Endothelial cell of umbilical vein (primary cell): ENCODE data around the gene ZNF320. TPM values are rescaled to one million over a fixed set of nuclear protein-coding genes. Genes with fewer than 3 reads are reported as not detected.

Experiments used
- BruUV-seq: library from RNA; stranded (reverse); fragments of 400-500 nt; replicated peaks from 2 replicates; lab custom pipeline; 2021; lab: Mats Ljungman, UMichigan
- CTCF ChIA-PET: fragments of 300-600, 350-600 bp; sonication (Branson Sonifier 250); formaldehyde crosslinking; loops from one replicate; lab custom pipeline; 2021; ENCODE audit warnings: antibody characterized with exemption, inconsistent platforms; lab: Charles Lee
- POLR2A ChIA-PET: fragments of 300-600, 350-600 bp; sonication (Branson Sonifier 250); formaldehyde crosslinking; loops from one replicate; lab custom pipeline; 2021; ENCODE audit warnings: antibody characterized with exemption, inconsistent platforms; lab: Charles Lee
- DNase-seq: peaks from one replicate; pipeline ENCODE4 v3.0.0-alpha.2; 2011; ENCODE audit warnings: low read depth, low spot score
- FAIRE-seq: peaks from 2 replicates; lab custom pipeline; 2011; peaks lifted over from hg19 to GRCh38; lab: Jason Lieb, UNC
- H2AFZ ChIP-seq: 2 replicates; pipeline ENCODE4 v1.6.0; 2012; ENCODE audit warnings: low read depth, low read length, control low read depth, inconsistent platforms
- H3K27ac ChIP-seq: 2 replicates; pipeline ENCODE4 v1.5.1; 2011; ENCODE audit warnings: low read depth, mild to moderate bottlenecking, control low read depth, low read length, moderate library complexity; ENCODE audit not compliant: insufficient read depth
- H3K27me3 ChIP-seq, 2 experiments: 2 replicates each; pipeline versions ENCODE4 v1.6.0 to v1.6.1; 2011; ENCODE audit warnings: low read length in 2 of 2, mixed read lengths in 1 of 2; ENCODE audit not compliant: control insufficient read depth in 2 of 2, insufficient read depth in 2 of 2
- H3K36me3 ChIP-seq, 2 experiments: 2 replicates in 1 of 2; 3 replicates in 1 of 2; pipeline ENCODE4 v1.5.1; 2011; ENCODE audit warnings: low read length in 2 of 2, mild to moderate bottlenecking in 1 of 2, moderate library complexity in 1 of 2; ENCODE audit not compliant: control insufficient read depth in 2 of 2, insufficient read depth in 2 of 2; ENCODE audit errors: extremely low read depth in 1 of 2
- H3K4me1 ChIP-seq: 3 replicates; pipeline ENCODE4 v1.5.1; 2011; ENCODE audit warnings: mild to moderate bottlenecking, low read length; ENCODE audit not compliant: control insufficient read depth, insufficient read depth; ENCODE audit errors: extremely low read depth
- H3K4me2 ChIP-seq: 2 replicates; pipeline ENCODE4 v1.6.1; 2011; ENCODE audit warnings: low read length, control low read depth, mixed read lengths; ENCODE audit not compliant: insufficient read depth
- H3K4me3 ChIP-seq, 3 experiments: fragments of 200-600 bp in 1 of 3; sonication (generic), shearing (Covaris generic) in 1 of 3; replicated peaks in 1 of 3; 2 replicates each; pipeline ENCODE4 v1.5.1; 2011 to 2016; ENCODE audit warnings: control low read depth in 3 of 3, low read length in 3 of 3, mild to moderate bottlenecking in 2 of 3, inconsistent platforms in 1 of 3, low read depth in 1 of 3, moderate library complexity in 1 of 3; ENCODE audit not compliant: insufficient read depth in 1 of 3
- H3K79me2 ChIP-seq: 2 replicates; pipeline ENCODE4 v1.6.0; 2012; ENCODE audit warnings: low read length, inconsistent platforms; ENCODE audit not compliant: control insufficient read depth, insufficient read depth
- H3K9ac ChIP-seq: replicated peaks from 2 replicates; pipeline ENCODE3; 2011; ENCODE audit warnings: low read length, control low read depth; ENCODE audit not compliant: insufficient read depth; ENCODE audit errors: extremely low read depth
- H3K9me1 ChIP-seq: replicated peaks from 3 replicates; pipeline ENCODE4 v1.6.0; 2011; ENCODE audit warnings: mild to moderate bottlenecking, low read length; ENCODE audit not compliant: control insufficient read depth, insufficient read depth; ENCODE audit errors: extremely low read depth
- H3K9me3 ChIP-seq: replicated peaks from 2 replicates; pipeline ENCODE4 v1.5.1; 2012; ENCODE audit warnings: low read length, inconsistent platforms; ENCODE audit not compliant: control insufficient read depth, insufficient read depth
- H4K20me1 ChIP-seq: replicated peaks from 2 replicates; pipeline ENCODE3; 2011; ENCODE audit warnings: mild to moderate bottlenecking, low read length; ENCODE audit not compliant: control insufficient read depth, insufficient read depth; ENCODE audit errors: extremely low read depth
- EZH2 ChIP-seq: IDR thresholded peaks from 2 replicates; pipeline ENCODE4 v1.6.1; 2012; ENCODE audit warnings: borderline replicate concordance, low read depth, mild to moderate bottlenecking, moderate library complexity, low read length, inconsistent platforms; ENCODE audit not compliant: severe bottlenecking
- FOS ChIP-seq: IDR thresholded peaks from 2 replicates; pipeline ENCODE4 v1.6.1; 2011; ENCODE audit warnings: mild to moderate bottlenecking, low read length, moderate library complexity, borderline replicate concordance; ENCODE audit not compliant: insufficient read depth
- GATA2 ChIP-seq: IDR thresholded peaks from 2 replicates; pipeline ENCODE4 v1.7.0; 2011; ENCODE audit warnings: low read depth, mild to moderate bottlenecking, moderate library complexity, mixed read lengths, low read length; ENCODE audit not compliant: insufficient read length, insufficient read depth
- JUN ChIP-seq: IDR thresholded peaks from 2 replicates; pipeline ENCODE4 v1.6.1; 2011; ENCODE audit warnings: borderline replicate concordance, low read depth; ENCODE audit not compliant: insufficient read length, insufficient read depth
- MYC ChIP-seq: IDR thresholded peaks from one replicate; pipeline ENCODE4 v1.6.1; 2011; ENCODE audit warnings: mild to moderate bottlenecking, low read depth, low read length
- POLR2A ChIP-seq: IDR thresholded peaks from 2 replicates; pipeline ENCODE4 v1.6.1; 2012; ENCODE audit warnings: low read depth, mild to moderate bottlenecking, control low read depth, low read length
- POLR2AphosphoS5 ChIP-seq: IDR thresholded peaks from 2 replicates; pipeline ENCODE4 v1.6.1; 2012; ENCODE audit warnings: low read depth, mild to moderate bottlenecking, control low read depth, low read length, moderate library complexity; ENCODE audit not compliant: insufficient read depth
- dilution Hi-C: fragments of 300-500 bp; cut with MboI; formaldehyde crosslinking; loops from one replicate; pipeline ENCODE4 v1.15.0; 2019; ENCODE audit warnings: low sequenced_read_pairs; ENCODE audit not compliant: extremely low pct_ligation_motif_present
- intact Hi-C: fragments of 100-400 bp; cut with micrococcal nuclease; formaldehyde crosslinking; loops from one replicate; pipeline ENCODE4 v1.10.0; 2022
- polyA plus RNA-seq, 4 experiments: library from polyadenylated mRNA; depleted of rRNA in 3 of 4; stranded (reverse) in 3 of 4; unstranded in 1 of 4; fragments of >200 nt; gene quantifications; 2 replicates each; pipeline versions ENCODE4 v1.2.1 to v1.2.3, GENCODE V29; 2011 to 2012; ENCODE audit warnings: missing spikeins in 1 of 4
- total RNA-seq: library from RNA; stranded (reverse); gene quantifications from 2 replicates; pipeline ENCODE4 v1.2.3, GENCODE V29; 2021
- TF ChIP-seq, protein P1 (sequence below): IDR thresholded peaks from 2 replicates; pipeline ENCODE4 v1.6.1; 2011; ENCODE audit not compliant: insufficient read depth, insufficient read length
- TF ChIP-seq, protein P2 (sequence below), 2 donors: IDR thresholded peaks; 1 replicate in 1 of 2; 2 replicates in 1 of 2; pipeline ENCODE4 v1.5.1; 2011; ENCODE audit warnings: low read length in 2 of 2, mild to moderate bottlenecking in 2 of 2, moderate library complexity in 2 of 2, control low read depth in 1 of 2, inconsistent platforms in 1 of 2, low read depth in 1 of 2; ENCODE audit not compliant: insufficient read depth in 1 of 2; ENCODE audit errors: extremely low read depth in 1 of 2

The ZNF320 gene
- total and polyA plus RNA-seq, 2 donors (not counting 3 experiments of a cell fraction or from before 2014, with no cell fraction given) = 7.6 to 11.1 TPM

DNA sequence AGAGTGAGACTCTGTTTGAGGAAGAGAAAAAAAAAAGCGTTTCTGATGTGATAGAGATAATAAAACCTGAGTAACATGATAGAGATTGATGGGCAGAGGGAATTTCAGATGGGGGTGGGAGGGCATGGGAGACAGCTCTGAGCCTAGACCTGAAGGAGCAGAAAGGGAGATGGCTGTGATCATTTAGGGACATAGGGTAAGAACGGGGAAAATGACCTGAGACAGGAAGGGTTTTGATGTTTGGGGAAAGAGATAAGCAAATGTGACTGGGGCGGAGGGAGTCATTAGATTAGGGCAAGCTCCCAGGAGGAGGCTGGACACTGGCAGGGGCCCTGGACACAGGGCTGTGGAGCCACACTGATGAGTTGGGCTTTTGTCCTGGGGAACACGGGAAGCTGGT lies 6.1 kb downstream of the ZNF320 start:
- Histone ChIP-seq H2AFZ (no peak overlapping the region), H3K27ac (no peak overlapping the region), H3K36me3 (peaks cover 0 to 14% of the 10 kb centered on the region in 2 experiments), H3K4me3 (no peak overlapping the region), H3K9me1 (no peaks in the 10 kb centered on the region), H3K4me2 (no peak overlapping the region), H4K20me1 (no peaks in the 10 kb centered on the region), H3K27me3 (no peaks in the 10 kb centered on the region), H3K9me3 (no peaks in the 10 kb centered on the region), H3K9ac (no peak overlapping the region), H3K79me2 (peaks cover 3% of the 10 kb centered on the region), H3K4me1 (no peaks in the 10 kb centered on the region)
- intact Hi-C loops (no loop called here), dilution Hi-C loops (no loop called here)
- DNase-seq (no peak), FAIRE-seq (no peak)
- no peak for TF ChIP-seq GATA2
- TF ChIP-seq FOS = no peak
- TF ChIP-seq JUN = no peak
- TF ChIP-seq, protein P1, sequence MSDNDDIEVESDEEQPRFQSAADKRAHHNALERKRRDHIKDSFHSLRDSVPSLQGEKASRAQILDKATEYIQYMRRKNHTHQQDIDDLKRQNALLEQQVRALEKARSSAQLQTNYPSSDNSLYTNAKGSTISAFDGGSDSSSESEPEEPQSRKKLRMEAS = no peak
- TF ChIP-seq EZH2 = no peak
- TF ChIP-seq MYC = no peak
- TF ChIP-seq, protein P2, sequence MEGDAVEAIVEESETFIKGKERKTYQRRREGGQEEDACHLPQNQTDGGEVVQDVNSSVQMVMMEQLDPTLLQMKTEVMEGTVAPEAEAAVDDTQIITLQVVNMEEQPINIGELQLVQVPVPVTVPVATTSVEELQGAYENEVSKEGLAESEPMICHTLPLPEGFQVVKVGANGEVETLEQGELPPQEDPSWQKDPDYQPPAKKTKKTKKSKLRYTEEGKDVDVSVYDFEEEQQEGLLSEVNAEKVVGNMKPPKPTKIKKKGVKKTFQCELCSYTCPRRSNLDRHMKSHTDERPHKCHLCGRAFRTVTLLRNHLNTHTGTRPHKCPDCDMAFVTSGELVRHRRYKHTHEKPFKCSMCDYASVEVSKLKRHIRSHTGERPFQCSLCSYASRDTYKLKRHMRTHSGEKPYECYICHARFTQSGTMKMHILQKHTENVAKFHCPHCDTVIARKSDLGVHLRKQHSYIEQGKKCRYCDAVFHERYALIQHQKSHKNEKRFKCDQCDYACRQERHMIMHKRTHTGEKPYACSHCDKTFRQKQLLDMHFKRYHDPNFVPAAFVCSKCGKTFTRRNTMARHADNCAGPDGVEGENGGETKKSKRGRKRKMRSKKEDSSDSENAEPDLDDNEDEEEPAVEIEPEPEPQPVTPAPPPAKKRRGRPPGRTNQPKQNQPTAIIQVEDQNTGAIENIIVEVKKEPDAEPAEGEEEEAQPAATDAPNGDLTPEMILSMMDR (IDR thresholded peaks at IDR 0.05; ENCODE audit: extremely low read depth in 1 of 2, insufficient read depth in 1 of 2, low read depth in 1 of 2, low read length in 2 of 2) = no peak
- TF ChIP-seq POLR2AphosphoS5 = no peak
- TF ChIP-seq POLR2A = no peak
- CTCF ChIA-PET = interaction anchor here (0.5 kb wide), 1 partner anchor 82 kb away, joined by 3 read pairs; no protein-coding TSS in a partner anchor
- POLR2A ChIA-PET = no interaction called here
- BruUV-seq = no TSS peak
